HCT116 (cell line): ENCODE results near the gene TRAF3. TPM values are rescaled to one million over a fixed set of nuclear protein-coding genes. Genes with fewer than 3 reads are reported as not detected.

Source experiments
- ATAC-seq: fragments of 200-7000 bp; cut with Tn5 transposase; 2 replicates; pipeline ENCODE4 v1.9.1; 2020; ENCODE audit warnings: mild to moderate bottlenecking, moderate library complexity
- BruUV-seq: library from RNA; stranded (reverse); fragments of 400-500 nt; replicated peaks from 2 replicates; lab custom pipeline; 2021; lab: Mats Ljungman, UMichigan
- CTCF ChIA-PET: fragments of 300-600 bp; sonication (Branson Sonifier 250); formaldehyde crosslinking; loops from one replicate; lab custom pipeline; 2021; ENCODE audit warnings: antibody characterized with exemption; lab: Charles Lee
- POLR2A ChIA-PET: fragments of 300-600, 350-600 bp; sonication (Branson Sonifier 250); formaldehyde crosslinking; loops from one replicate; lab custom pipeline; 2021; ENCODE audit warnings: antibody characterized with exemption; lab: Charles Lee
- RAD21 ChIA-PET, 2 experiments: fragments of 300-600 bp; sonication (Branson Sonifier 250); formaldehyde crosslinking; loops; one replicate each; lab custom pipeline; 2023; ENCODE audit warnings: low total read pairs in 2 of 2; ENCODE audit not compliant: uncharacterized antibody in 2 of 2, unreplicated experiment in 2 of 2, low non-redundant PET in 1 of 2; lab: Charles Lee
- DNase-seq: peaks from one replicate; pipeline ENCODE4 v3.0.0-alpha.2; 2010; ENCODE audit warnings: low read depth, low spot score
- H2AFZ ChIP-seq: fragments of 200-600 bp; shearing (Covaris generic), sonication (generic); 2 replicates; pipeline ENCODE4 v1.6.1; 2017; ENCODE audit warnings: low read depth, mixed run types, mixed read lengths, antibody characterized with exemption, low read length; ENCODE audit not compliant: poor library complexity, severe bottlenecking
- H3K27ac ChIP-seq: 2 replicates; pipeline ENCODE4 v1.5.1; 2012; ENCODE audit warnings: low read depth, low read length
- H3K27me3 ChIP-seq: fragments of 200-600 bp; sonication (generic); 2 replicates; pipeline ENCODE4 v1.6.1; 2016; ENCODE audit warnings: mixed run types, low read length, mixed read lengths; ENCODE audit not compliant: insufficient read depth
- H3K36me3 ChIP-seq, 2 experiments: fragments of 200-500 bp in 1 of 2; fragments of 200-600 bp in 1 of 2; sonication (Bioruptor generic) in 1 of 2; sonication (generic) in 1 of 2; 2 replicates each; pipeline versions ENCODE4 v1.5.1 to v1.6.1; 2014 to 2016; ENCODE audit warnings: low read length in 2 of 2, inconsistent platforms in 1 of 2, mixed read lengths in 1 of 2, mixed run types in 1 of 2; ENCODE audit not compliant: insufficient read depth in 2 of 2, control insufficient read depth in 1 of 2
- H3K4me1 ChIP-seq, 2 experiments: fragments of 200-600 bp in 1 of 2; sonication (generic) in 1 of 2; 2 replicates each; pipeline versions ENCODE4 v1.5.1 to v1.6.1; 2012 to 2017; ENCODE audit warnings: low read length in 2 of 2, inconsistent platforms in 1 of 2, mild to moderate bottlenecking in 1 of 2, mixed read lengths in 1 of 2, mixed run types in 1 of 2, moderate library complexity in 1 of 2; ENCODE audit not compliant: insufficient read depth in 2 of 2, control insufficient read depth in 1 of 2
- H3K4me2 ChIP-seq: fragments of 200-600 bp; sonication (generic); 2 replicates; pipeline ENCODE4 v1.6.1; 2017; ENCODE audit warnings: mixed run types, low read length, mixed read lengths
- H3K4me3 ChIP-seq, 2 experiments: fragments of 200-600 bp in 1 of 2; sonication (generic) in 1 of 2; replicated peaks in 1 of 2; 2 replicates each; pipeline ENCODE4 v1.5.1; 2011 to 2016; ENCODE audit warnings: low read length in 2 of 2, control low read depth in 1 of 2, low read depth in 1 of 2, mild to moderate bottlenecking in 1 of 2, mixed read lengths in 1 of 2, mixed run types in 1 of 2
- H3K79me2 ChIP-seq: fragments of 200-600 bp; sonication (generic); 2 replicates; pipeline ENCODE4 v1.6.1; 2017; ENCODE audit warnings: mild to moderate bottlenecking, mixed run types, low read length, moderate library complexity, mixed read lengths; ENCODE audit not compliant: insufficient read depth
- H3K9ac ChIP-seq: fragments of 200-600 bp; sonication (generic); 2 replicates; pipeline ENCODE4 v1.6.1; 2016; ENCODE audit warnings: low read length, mixed read lengths
- H3K9me2 ChIP-seq: fragments of 200-600 bp; sonication (generic), shearing (Covaris generic); 2 replicates; pipeline ENCODE4 v1.6.1; 2017; ENCODE audit warnings: mixed run types, mild to moderate bottlenecking, moderate library complexity; ENCODE audit not compliant: insufficient read depth
- H3K9me3 ChIP-seq, 2 experiments: fragments of 200-500 bp in 1 of 2; fragments of 200-600 bp in 1 of 2; sonication (Bioruptor generic) in 1 of 2; sonication (generic) in 1 of 2; 2 replicates each; pipeline ENCODE4 v1.6.1; 2014 to 2017; ENCODE audit warnings: low read length in 2 of 2, mixed read lengths in 2 of 2, inconsistent platforms in 1 of 2, low read depth in 1 of 2, mild to moderate bottlenecking in 1 of 2, mixed run types in 1 of 2, moderate library complexity in 1 of 2; ENCODE audit not compliant: control insufficient read depth in 1 of 2, insufficient read depth in 1 of 2
- H4K20me1 ChIP-seq: fragments of 200-600 bp; sonication (generic), shearing (Covaris generic); 2 replicates; pipeline ENCODE4 v1.6.1; 2017; ENCODE audit warnings: mixed run types, mild to moderate bottlenecking, moderate library complexity; ENCODE audit not compliant: insufficient read depth
- EGR1 ChIP-seq: IDR thresholded peaks from 2 replicates; pipeline ENCODE4 v1.6.1; 2012; ENCODE audit warnings: low read depth
- EZH2 ChIP-seq: fragments of 200-600 bp; sonication (generic); IDR thresholded peaks from 2 replicates; pipeline ENCODE4 v1.6.1; 2017; ENCODE audit warnings: antibody characterized with exemption, mixed run types
- SRF ChIP-seq: IDR thresholded peaks from 2 replicates; pipeline ENCODE4 v1.6.1; 2012; ENCODE audit warnings: low read depth
- intact Hi-C: fragments of 100-400 bp; cut with micrococcal nuclease; formaldehyde crosslinking; loops from 2 replicates; pipeline ENCODE4 v1.10.0; 2022
- total RNA-seq: library from RNA; stranded (reverse); gene quantifications from one replicate; pipeline ENCODE4 v1.2.1, GENCODE V29; 2021; ENCODE audit not compliant: unreplicated experiment
- TF ChIP-seq, protein P1 (sequence below): IDR thresholded peaks from 2 replicates; pipeline ENCODE4 v1.6.1; 2012; ENCODE audit warnings: low read depth
- TF ChIP-seq, protein P2 (sequence below), 3 experiments: fragments of 200-600 bp in 1 of 3; sonication (generic) in 1 of 3; IDR thresholded peaks in 2 of 3; conservative IDR thresholded peaks in 1 of 3; 2 replicates each; pipeline ENCODE4 v1.5.1; 2012 to 2017; ENCODE audit warnings: low read depth in 2 of 3, low read length in 2 of 3, antibody characterized with exemption in 1 of 3, borderline replicate concordance in 1 of 3, control low read depth in 1 of 3, mild to moderate bottlenecking in 1 of 3, mixed read lengths in 1 of 3, mixed run types in 1 of 3, moderate library complexity in 1 of 3; ENCODE audit not compliant: insufficient read depth in 1 of 3

TRAF3 gene
- total RNA-seq, 1 experiment from 2014 or later, result 32.1 TPM

GRCh38 chr14:102944448-102945330 is 167.4 kb downstream of the TRAF3 start:
- RAD21 ChIA-PET, result no interaction called here
- no peak for ATAC-seq
- no peak overlapping the region for H3K9ac ChIP-seq

More at GRCh38 chr14:102944448-102945330, 167.4 kb downstream of the TRAF3 start:
- no peak overlapping the region for H3K4me2 ChIP-seq
- H3K4me1 ChIP-seq, result peaks cover 0 to 4% of the 10 kb centered on the region in 2 experiments; a peak in 1 of 4 replicates
- no peaks in the 10 kb centered on the region for H3K9me3 ChIP-seq
- POLR2A ChIA-PET, result no interaction called here
- CTCF ChIA-PET, result no interaction called here
- no peaks in the 10 kb centered on the region for H3K79me2 ChIP-seq
- intact Hi-C loops, result no loop called here
- H3K4me3 ChIP-seq, result no peak overlapping the region
- H4K20me1 ChIP-seq, result no peaks in the 10 kb centered on the region
- H3K27me3 ChIP-seq, result no peaks in the 10 kb centered on the region
- no TSS peak for BruUV-seq
- TF ChIP-seq EGR1, result no peak
- TF ChIP-seq, protein P1, sequence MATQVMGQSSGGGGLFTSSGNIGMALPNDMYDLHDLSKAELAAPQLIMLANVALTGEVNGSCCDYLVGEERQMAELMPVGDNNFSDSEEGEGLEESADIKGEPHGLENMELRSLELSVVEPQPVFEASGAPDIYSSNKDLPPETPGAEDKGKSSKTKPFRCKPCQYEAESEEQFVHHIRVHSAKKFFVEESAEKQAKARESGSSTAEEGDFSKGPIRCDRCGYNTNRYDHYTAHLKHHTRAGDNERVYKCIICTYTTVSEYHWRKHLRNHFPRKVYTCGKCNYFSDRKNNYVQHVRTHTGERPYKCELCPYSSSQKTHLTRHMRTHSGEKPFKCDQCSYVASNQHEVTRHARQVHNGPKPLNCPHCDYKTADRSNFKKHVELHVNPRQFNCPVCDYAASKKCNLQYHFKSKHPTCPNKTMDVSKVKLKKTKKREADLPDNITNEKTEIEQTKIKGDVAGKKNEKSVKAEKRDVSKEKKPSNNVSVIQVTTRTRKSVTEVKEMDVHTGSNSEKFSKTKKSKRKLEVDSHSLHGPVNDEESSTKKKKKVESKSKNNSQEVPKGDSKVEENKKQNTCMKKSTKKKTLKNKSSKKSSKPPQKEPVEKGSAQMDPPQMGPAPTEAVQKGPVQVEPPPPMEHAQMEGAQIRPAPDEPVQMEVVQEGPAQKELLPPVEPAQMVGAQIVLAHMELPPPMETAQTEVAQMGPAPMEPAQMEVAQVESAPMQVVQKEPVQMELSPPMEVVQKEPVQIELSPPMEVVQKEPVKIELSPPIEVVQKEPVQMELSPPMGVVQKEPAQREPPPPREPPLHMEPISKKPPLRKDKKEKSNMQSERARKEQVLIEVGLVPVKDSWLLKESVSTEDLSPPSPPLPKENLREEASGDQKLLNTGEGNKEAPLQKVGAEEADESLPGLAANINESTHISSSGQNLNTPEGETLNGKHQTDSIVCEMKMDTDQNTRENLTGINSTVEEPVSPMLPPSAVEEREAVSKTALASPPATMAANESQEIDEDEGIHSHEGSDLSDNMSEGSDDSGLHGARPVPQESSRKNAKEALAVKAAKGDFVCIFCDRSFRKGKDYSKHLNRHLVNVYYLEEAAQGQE, result no peak
- TF ChIP-seq EZH2, result no peak
- no peak for TF ChIP-seq SRF
- TF ChIP-seq, protein P2, sequence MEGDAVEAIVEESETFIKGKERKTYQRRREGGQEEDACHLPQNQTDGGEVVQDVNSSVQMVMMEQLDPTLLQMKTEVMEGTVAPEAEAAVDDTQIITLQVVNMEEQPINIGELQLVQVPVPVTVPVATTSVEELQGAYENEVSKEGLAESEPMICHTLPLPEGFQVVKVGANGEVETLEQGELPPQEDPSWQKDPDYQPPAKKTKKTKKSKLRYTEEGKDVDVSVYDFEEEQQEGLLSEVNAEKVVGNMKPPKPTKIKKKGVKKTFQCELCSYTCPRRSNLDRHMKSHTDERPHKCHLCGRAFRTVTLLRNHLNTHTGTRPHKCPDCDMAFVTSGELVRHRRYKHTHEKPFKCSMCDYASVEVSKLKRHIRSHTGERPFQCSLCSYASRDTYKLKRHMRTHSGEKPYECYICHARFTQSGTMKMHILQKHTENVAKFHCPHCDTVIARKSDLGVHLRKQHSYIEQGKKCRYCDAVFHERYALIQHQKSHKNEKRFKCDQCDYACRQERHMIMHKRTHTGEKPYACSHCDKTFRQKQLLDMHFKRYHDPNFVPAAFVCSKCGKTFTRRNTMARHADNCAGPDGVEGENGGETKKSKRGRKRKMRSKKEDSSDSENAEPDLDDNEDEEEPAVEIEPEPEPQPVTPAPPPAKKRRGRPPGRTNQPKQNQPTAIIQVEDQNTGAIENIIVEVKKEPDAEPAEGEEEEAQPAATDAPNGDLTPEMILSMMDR (IDR thresholded peaks at IDR 0.05 in 2 of 3, conservative IDR thresholded peaks at IDR 0.05 in 1 of 3; ENCODE audit: borderline replicate concordance in 1 of 3, insufficient read depth in 1 of 3, low read depth in 2 of 3, low read length in 2 of 3), result no peak
- no peak overlapping the region for H3K27ac ChIP-seq
- peaks cover 23 to 38% of the 10 kb centered on the region in 2 experiments for H3K36me3 ChIP-seq
- DNase-seq, result no peak
- H2AFZ ChIP-seq, result no peak overlapping the region
- no peaks in the 10 kb centered on the region for H3K9me2 ChIP-seq
